ENCODE data around the gene MOGAT1. TPM values are rescaled to one million over a fixed set of nuclear protein-coding genes. Genes with fewer than 3 reads are reported as not detected.

The MOGAT1 gene, protein sequence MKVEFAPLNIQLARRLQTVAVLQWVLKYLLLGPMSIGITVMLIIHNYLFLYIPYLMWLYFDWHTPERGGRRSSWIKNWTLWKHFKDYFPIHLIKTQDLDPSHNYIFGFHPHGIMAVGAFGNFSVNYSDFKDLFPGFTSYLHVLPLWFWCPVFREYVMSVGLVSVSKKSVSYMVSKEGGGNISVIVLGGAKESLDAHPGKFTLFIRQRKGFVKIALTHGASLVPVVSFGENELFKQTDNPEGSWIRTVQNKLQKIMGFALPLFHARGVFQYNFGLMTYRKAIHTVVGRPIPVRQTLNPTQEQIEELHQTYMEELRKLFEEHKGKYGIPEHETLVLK
- not detected in 5 replicates for total RNA-seq (2022; extraction: Qiagen RNA extraction)

DNA sequence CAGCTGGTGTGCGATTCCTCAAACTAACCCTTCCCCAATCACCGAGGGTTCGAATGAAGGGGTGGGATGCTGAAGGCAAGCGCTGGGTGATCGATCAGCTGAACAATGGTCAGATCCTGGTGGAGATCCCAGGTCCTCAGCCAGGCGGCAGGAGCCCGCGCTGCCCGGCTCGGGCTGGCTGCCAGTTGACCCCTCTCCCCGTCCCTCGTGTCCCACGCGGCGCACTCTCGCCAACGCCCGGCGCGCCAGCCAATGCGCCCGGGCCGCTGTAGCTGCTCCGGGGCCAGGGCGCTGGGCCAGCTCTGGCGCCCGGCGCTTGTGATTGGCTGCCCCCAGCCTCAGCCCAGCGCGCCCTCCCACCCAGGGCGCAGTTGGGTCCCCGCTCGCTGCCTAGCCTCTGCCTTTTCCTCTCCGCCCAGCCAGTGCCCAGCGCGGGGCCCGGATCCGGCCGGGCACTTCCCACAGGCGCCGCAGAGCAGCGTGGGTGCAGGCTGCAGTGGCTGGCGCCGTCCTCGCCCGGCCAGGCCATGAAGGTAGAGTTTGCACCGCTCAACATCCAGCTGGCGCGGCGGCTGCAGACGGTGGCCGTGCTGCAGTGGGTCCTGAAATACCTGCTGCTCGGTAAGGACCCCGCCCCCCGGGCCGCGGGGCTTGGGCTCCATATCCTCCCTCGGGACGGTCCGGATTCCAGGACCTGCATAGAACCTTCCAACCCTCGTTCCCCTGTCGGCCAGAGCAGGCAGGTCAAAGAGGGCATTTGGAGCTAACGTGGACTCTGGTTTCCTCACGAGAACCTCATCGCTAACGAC is at the start of gene MOGAT1:
MOGAT1 (plus strand) TSS at position 400 of the 809 bp plus-strand sequence; CDS start at position 528, 128 bp downstream.

DNA sequence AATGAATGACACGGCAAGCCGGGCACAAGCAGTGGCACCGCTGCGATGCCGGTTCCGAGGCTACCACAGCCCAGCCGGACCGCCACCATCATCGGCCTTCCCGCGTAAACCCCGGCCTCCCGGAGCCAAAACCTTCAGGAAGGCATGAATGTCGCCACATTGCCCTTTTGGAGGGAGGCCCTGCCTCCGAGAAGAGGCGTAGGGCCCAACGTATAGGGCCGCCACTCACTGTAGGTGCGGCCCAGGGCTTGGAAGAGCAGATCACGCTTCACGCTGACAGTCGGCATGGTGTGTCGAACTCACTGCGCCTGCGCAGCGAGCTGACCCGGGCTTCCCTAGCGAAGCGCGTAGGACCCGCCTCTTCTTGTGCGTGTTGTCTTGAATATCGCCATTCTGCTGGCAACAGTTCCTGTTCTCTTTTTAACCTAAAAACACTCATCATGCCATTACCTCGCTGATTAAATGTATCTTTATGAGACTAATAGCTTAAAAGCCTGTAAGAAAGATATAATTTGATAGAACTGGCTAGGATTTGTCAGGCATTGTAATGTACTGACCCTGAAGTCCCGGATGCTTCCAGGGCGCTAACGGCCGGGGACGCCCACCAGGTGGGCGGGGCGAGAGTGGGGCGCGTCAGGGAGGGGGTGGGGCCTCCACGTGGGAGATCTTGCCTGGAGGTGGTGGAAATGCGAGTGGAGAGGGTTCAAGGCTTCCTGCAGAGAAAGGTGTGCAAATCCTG is 15.5 kb upstream of the MOGAT1 start, which contains the start of gene FARSB:
FARSB (minus strand) TSS at position 306 of the 739 bp plus-strand sequence; CDS start at position 287, 19 bp downstream.

Other genes with a start within 250 kb of the MOGAT1 start
- gene SGPP2, start 247.1 kb upstream of the MOGAT1 start, total RNA-seq (2022; extraction: Qiagen RNA extraction), result 0.71 to 0.84 TPM (median 0.79 TPM) in 5 replicates
- 41.1 to 45.8 TPM (median 41.8 TPM) in 5 replicates for gene FARSB, start 15.6 kb upstream of the MOGAT1 start, total RNA-seq (2022; extraction: Qiagen RNA extraction)
- gene ACSL3, start 189.4 kb downstream of the MOGAT1 start, total RNA-seq (2022; extraction: Qiagen RNA extraction), result 147 to 197 TPM (median 149 TPM) in 5 replicates

Measured in A549 treated with AZD2906 at 1 μM for 4 hours (cell line).